Fibroblast of villous mesenchyme (primary cell): Measurements from ENCODE around the gene KRABD2.

Experiments used
- DNase-seq: peaks from one replicate; pipeline ENCODE4 v3.0.0-alpha.2; 2010; ENCODE audit warnings: low read depth
- H3K4me3 ChIP-seq: 2 replicates; pipeline ENCODE4 v1.5.1; 2011; ENCODE audit warnings: low read depth, mild to moderate bottlenecking, low read length
- CTCF ChIP-seq: IDR thresholded peaks from 2 replicates; pipeline ENCODE4 v1.5.1; 2012; ENCODE audit warnings: low read depth, mild to moderate bottlenecking, low read length; ENCODE audit not compliant: insufficient read depth

Gene KRABD2

GRCh38 chr17:8365143-8365542, 11.4 kb downstream of the KRABD2 start:
- no peak overlapping the region for H3K4me3 ChIP-seq
- DNase-seq: no peak
- no peak for TF ChIP-seq CTCF

- no peak overlapping the region for H3K4me3 ChIP-seq
- TF ChIP-seq CTCF: no peak
- DNase-seq: peak; percentile 70
These were observed 13.7 kb downstream of the KRABD2 start for GRCh38 chr17:8362651-8363332.

- no peak overlapping the region for H3K4me3 ChIP-seq
- TF ChIP-seq CTCF: no peak
- peak; percentile 42 for DNase-seq
These were observed 15.8 kb downstream of the KRABD2 start for GRCh38 chr17:8360751-8361150.

- peak overlapping the region; percentile 17 for H3K4me3 ChIP-seq
- peak; percentile 68 for DNase-seq
- no peak for TF ChIP-seq CTCF
These were observed 16.2 kb downstream of the KRABD2 start for GRCh38 chr17:8360260-8360659.

GRCh38 chr17:8359769-8360168, 16.7 kb downstream of the KRABD2 start:
- TF ChIP-seq CTCF: no peak
- DNase-seq: peak; percentile 93
- peak overlapping the region; percentile 17 for H3K4me3 ChIP-seq

GRCh38 chr17:8357910-8358309, 18.6 kb downstream of the KRABD2 start:
- no peak overlapping the region for H3K4me3 ChIP-seq
- no peak for TF ChIP-seq CTCF
- DNase-seq: no peak

GRCh38 chr17:8354236-8354635, 22.3 kb downstream of the KRABD2 start:
- no peak for TF ChIP-seq CTCF
- H3K4me3 ChIP-seq: no peak overlapping the region
- DNase-seq: no peak
